GM23248 (cell line): ENCODE measurements around the gene DHRS3. TPM values are rescaled to one million over a fixed set of nuclear protein-coding genes. Genes with fewer than 3 reads are reported as not detected.

Experiments used
- DNase-seq: peaks from one replicate; pipeline ENCODE4 v3.0.0-alpha.2; 2015
- H2AFZ ChIP-seq: fragments of 200-600 bp; sonication (generic); 2 replicates; pipeline ENCODE4 v1.6.1; 2016; ENCODE audit warnings: antibody characterized with exemption
- H3F3A ChIP-seq: fragments of 200-600 bp; sonication (generic); 2 replicates; pipeline ENCODE4 v1.6.1; 2016; ENCODE audit warnings: mild to moderate bottlenecking, antibody characterized with exemption, mixed run types; ENCODE audit not compliant: insufficient read depth
- H3K27ac ChIP-seq: fragments of 200-600 bp; sonication (generic); 2 replicates; pipeline ENCODE4 v1.5.1; 2016; ENCODE audit warnings: mild to moderate bottlenecking
- H3K27me3 ChIP-seq: fragments of 200-600 bp; sonication (generic); replicated peaks from 2 replicates; pipeline ENCODE4 v1.6.1; 2016; ENCODE audit warnings: mild to moderate bottlenecking; ENCODE audit not compliant: insufficient read depth
- H3K36me3 ChIP-seq: fragments of 200-600 bp; sonication (generic); 2 replicates; pipeline ENCODE4 v1.6.1; 2016; ENCODE audit warnings: low read depth, mild to moderate bottlenecking
- H3K4me1 ChIP-seq: fragments of 200-600 bp; sonication (generic); 2 replicates; pipeline ENCODE4 v1.6.1; 2016; ENCODE audit warnings: mild to moderate bottlenecking; ENCODE audit not compliant: insufficient read depth
- H3K4me2 ChIP-seq: fragments of 200-600 bp; sonication (generic); one replicate; pipeline ENCODE4 v1.6.1; 2016; ENCODE audit warnings: mild to moderate bottlenecking; ENCODE audit not compliant: unreplicated experiment
- H3K4me3 ChIP-seq: fragments of 200-600 bp; sonication (generic); 2 replicates; pipeline ENCODE4 v1.5.1; 2016; ENCODE audit warnings: mild to moderate bottlenecking
- H3K79me2 ChIP-seq: fragments of 200-600 bp; sonication (generic); 2 replicates; pipeline ENCODE4 v1.6.1; 2016; ENCODE audit warnings: mild to moderate bottlenecking; ENCODE audit not compliant: insufficient read depth
- H3K9ac ChIP-seq: fragments of 200-600 bp; sonication (generic); 2 replicates; pipeline ENCODE4 v1.6.1; 2016; ENCODE audit warnings: mild to moderate bottlenecking
- H3K9me2 ChIP-seq: fragments of 200-600 bp; sonication (generic); 2 replicates; pipeline ENCODE4 v1.6.1; 2016; ENCODE audit warnings: mixed run types, mild to moderate bottlenecking, moderate library complexity; ENCODE audit not compliant: insufficient read depth
- H3K9me3 ChIP-seq: fragments of 200-600 bp; sonication (generic); one replicate; pipeline ENCODE4 v1.6.1; 2017; ENCODE audit warnings: low read depth
- H4K20me1 ChIP-seq: fragments of 200-600 bp; sonication (generic); 2 replicates; pipeline ENCODE4 v1.6.0; 2016; ENCODE audit not compliant: insufficient read depth
- EZH2 ChIP-seq: fragments of 200-600 bp; sonication (generic); IDR thresholded peaks from 2 replicates; pipeline ENCODE4 v1.6.1; 2018; ENCODE audit warnings: antibody characterized with exemption, mild to moderate bottlenecking; ENCODE audit not compliant: insufficient read depth, poor library complexity, severe bottlenecking
- EZH2phosphoT487 ChIP-seq: fragments of 200-600 bp; sonication (generic); IDR thresholded peaks from 2 replicates; pipeline ENCODE4 v1.6.1; 2018; ENCODE audit warnings: antibody characterized with exemption, moderate library complexity, mild to moderate bottlenecking, low read depth; ENCODE audit not compliant: insufficient read depth
- WGBS, 2 experiments: methylation state at CpG; one replicate each; pipeline ENCODE4 v1.1.6; 2015 to 2017; ENCODE audit warnings: low lambda C conversion rate in 2 of 2, low coverage in 1 of 2; ENCODE audit errors: missing lambda C conversion rate in 2 of 2; 5-methylcytosine and 5-hydroxymethylcytosine counted together
- in situ Hi-C: fragments of 300-500 bp; cut with MboI; formaldehyde crosslinking; loops from 2 replicates; pipeline ENCODE4 v1.15.0; 2020
- polyA plus RNA-seq: library from polyadenylated mRNA; unstranded; fragments of >200 nt; fragmentation: Nextera tagmentation; extraction: Ambion mirVana; gene quantifications from 2 replicates; pipeline ENCODE4 v1.2.1, GENCODE V29; 2016
- total RNA-seq: library from RNA; depleted of rRNA; stranded (reverse); fragments of >200 nt; shearing (Covaris generic); gene quantifications from 2 replicates; pipeline ENCODE4 v1.2.3, GENCODE V29; 2014

DHRS3 gene
- total and polyA plus RNA-seq, 2 experiments from 2014 or later = 55.2 to 120 TPM

- H3K4me1 ChIP-seq = peaks cover 38% of the 10 kb centered on the region
- H3K79me2 ChIP-seq = 0 out of 2 replicates have a peak, but pooled peaks cover 11% of the 10 kb centered on the region
- H4K20me1 ChIP-seq = no peaks in the 10 kb centered on the region
- DNase-seq = peak; percentile 88
- peak overlapping the region; percentile 93 for H3K9ac ChIP-seq
- peak overlapping the region; percentile 73 for H3K4me2 ChIP-seq
- H3K36me3 ChIP-seq = no peaks in the 10 kb centered on the region
- H2AFZ ChIP-seq = no peak overlapping the region
- TF ChIP-seq EZH2 = no peak
- TF ChIP-seq EZH2phosphoT487 = no peak
- WGBS, 2 experiments = 9 to 15% methylated on average over 22 to 47 of the region's 47 CpGs
- no peaks in the 10 kb centered on the region for H3K27me3 ChIP-seq
- peak overlapping the region; percentile 99 for H3K27ac ChIP-seq
- no peaks in the 10 kb centered on the region for H3K9me3 ChIP-seq
- no peaks in the 10 kb centered on the region for H3K9me2 ChIP-seq
- H3F3A ChIP-seq = peaks cover 19% of the 10 kb centered on the region; the same call in 1 of the 2 replicates
- peak overlapping the region; percentile 67 for H3K4me3 ChIP-seq
- in situ Hi-C loops = no loop called here
Observed at GRCh38 chr1:12594966-12595756, 22.8 kb downstream of the DHRS3 start.

- Histone ChIP-seq H3K27ac (peak overlapping the region; percentile 99), H3K9ac (peak overlapping the region; percentile 93), H3F3A (peaks cover 19% of the 10 kb centered on the region; the same call in 1 of the 2 replicates), H2AFZ (no peak overlapping the region), H3K4me3 (peak overlapping the region; percentile 52; the same call in 1 of the 2 replicates), H3K36me3 (no peaks in the 10 kb centered on the region), H4K20me1 (no peaks in the 10 kb centered on the region), H3K4me1 (peaks cover 38% of the 10 kb centered on the region), H3K9me2 (no peaks in the 10 kb centered on the region), H3K4me2 (peak overlapping the region; percentile 53), H3K9me3 (no peaks in the 10 kb centered on the region), H3K27me3 (no peaks in the 10 kb centered on the region), H3K79me2 (0 out of 2 replicates have a peak, but pooled peaks cover 11% of the 10 kb centered on the region)
- in situ Hi-C loops = no loop called here
- TF ChIP-seq EZH2 (no peak), EZH2phosphoT487 (no peak)
- DNase-seq = no peak
- 95 to 98% methylated on average over 6 of the region's 6 CpGs for WGBS, 2 experiments
Observed at GRCh38 chr1:12594490-12594889, 23.5 kb downstream of the DHRS3 start.

- peak; percentile 90 for DNase-seq
- in situ Hi-C loops = no loop called here
- Histone ChIP-seq H3K9ac (peak overlapping the region; percentile 93), H3K27me3 (no peaks in the 10 kb centered on the region), H3K79me2 (0 out of 2 replicates have a peak, but pooled peaks cover 8% of the 10 kb centered on the region), H3K9me3 (no peaks in the 10 kb centered on the region), H4K20me1 (no peaks in the 10 kb centered on the region), H3K27ac (peak overlapping the region; percentile 99), H3K4me2 (peak overlapping the region; percentile 34), H3K4me3 (no peak overlapping the region), H2AFZ (no peak overlapping the region), H3K4me1 (peaks cover 38% of the 10 kb centered on the region), H3K36me3 (no peaks in the 10 kb centered on the region), H3K9me2 (no peaks in the 10 kb centered on the region), H3F3A (peaks cover 19% of the 10 kb centered on the region; the same call in 1 of the 2 replicates)
- TF ChIP-seq EZH2 (no peak), EZH2phosphoT487 (no peak)
- 8 to 12% methylated on average over 7 of the region's 7 CpGs for WGBS, 2 experiments
Observed at GRCh38 chr1:12593621-12594066, 24.4 kb downstream of the DHRS3 start.

GRCh38 chr1:12592496-12592895 lies 25.5 kb downstream of the DHRS3 start:
- H4K20me1 ChIP-seq = no peaks in the 10 kb centered on the region
- H3K36me3 ChIP-seq = no peaks in the 10 kb centered on the region
- no peak for TF ChIP-seq EZH2
- H3F3A ChIP-seq = peaks cover 19% of the 10 kb centered on the region; the same call in 1 of the 2 replicates
- H3K27ac ChIP-seq = no peak overlapping the region
- in situ Hi-C loops = no loop called here
- no peaks in the 10 kb centered on the region for H3K9me3 ChIP-seq
- no peak for DNase-seq
- H3K4me1 ChIP-seq = peaks cover 36% of the 10 kb centered on the region
- no peak overlapping the region for H3K4me2 ChIP-seq
- no peaks in the 10 kb centered on the region for H3K27me3 ChIP-seq
- H2AFZ ChIP-seq = no peak overlapping the region
- no peaks in the 10 kb centered on the region for H3K9me2 ChIP-seq
- H3K9ac ChIP-seq = no peak overlapping the region
- WGBS, 2 experiments = 86 to 91% methylated on average over 7 of the region's 7 CpGs
- no peak overlapping the region for H3K4me3 ChIP-seq
- H3K79me2 ChIP-seq = 0 out of 2 replicates have a peak, but pooled peaks cover 4% of the 10 kb centered on the region
